ENCODE results near the gene TM9SF1. TPM values are rescaled to one million over a fixed set of nuclear protein-coding genes. Genes with fewer than 3 reads are reported as not detected.

TM9SF1 gene
- total RNA-seq, 4 donors from 2014 or later = 46.8 to 61.3 (median 54.6) TPM

GRCh38 chr14:24192933-24193332, 2.3 kb downstream of the TM9SF1 start:
- no peaks in the 10 kb centered on the region for H3K9me3 ChIP-seq
- peaks cover 0 to 57% (median 23%) of the 10 kb centered on the region in 4 donors for H3K4me1 ChIP-seq
- WGBS, 2 donors = 90 to 95% methylated on average over 15 of the region's 15 CpGs
- DNase-seq (ENCODE audit: low spot score in 2 of 2) = no peak
- TF ChIP-seq EP300 (IDR thresholded peaks at IDR 0.05) = no peak
- TF ChIP-seq CTCF (IDR thresholded peaks at IDR 0.05) = no peak
- no peak for TF ChIP-seq POLR2A (IDR thresholded peaks at IDR 0.05)
- H3K36me3 ChIP-seq = peaks cover 0 to 36% (median 0%) of the 10 kb centered on the region in 3 donors
- H3K27ac ChIP-seq = no peak overlapping the region
- H3K4me3 ChIP-seq = no peak overlapping the region
- no peaks in the 10 kb centered on the region for H3K27me3 ChIP-seq

- peaks cover 0 to 52% (median 0%) of the 10 kb centered on the region in 3 donors for H3K36me3 ChIP-seq
- 80 to 88% methylated on average over 10 of the region's 10 CpGs for WGBS, 2 donors
- no peak overlapping the region for H3K4me3 ChIP-seq
- H3K27me3 ChIP-seq = no peaks in the 10 kb centered on the region
- no peak for DNase-seq (ENCODE audit: low spot score in 2 of 2)
- TF ChIP-seq CTCF (IDR thresholded peaks at IDR 0.05) (no peak), EP300 (IDR thresholded peaks at IDR 0.05) (no peak), POLR2A (IDR thresholded peaks at IDR 0.05) (no peak)
- H3K27ac ChIP-seq = no peak overlapping the region
- H3K4me1 ChIP-seq = peaks cover 0 to 50% (median 17%) of the 10 kb centered on the region in 4 donors
- H3K9me3 ChIP-seq = no peaks in the 10 kb centered on the region
Measured at GRCh38 chr14:24190416-24190815, 4.8 kb downstream of the TM9SF1 start.

DNA sequence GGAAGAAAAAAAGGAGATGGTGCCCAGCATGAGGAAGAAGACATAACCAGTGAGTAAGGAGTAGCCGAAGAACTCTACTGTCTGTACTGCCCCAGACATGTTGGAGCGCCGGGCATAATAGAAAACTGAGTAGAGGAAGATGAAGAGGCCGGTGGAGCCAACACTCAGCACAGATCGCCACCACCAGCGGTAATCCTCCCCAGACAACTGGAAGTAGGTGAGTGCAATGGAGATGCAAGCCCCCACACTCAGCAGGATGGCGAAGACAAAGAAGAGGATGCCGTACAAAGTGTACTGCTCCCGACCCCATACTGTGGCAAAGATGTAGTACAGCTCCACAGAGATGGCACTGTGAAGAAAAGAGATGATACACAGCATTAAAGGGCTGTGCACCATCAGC, 5.8 kb downstream of the TM9SF1 start:
- Histone ChIP-seq H3K27ac (peak overlapping the region in 1 of 4 donors; percentile 87), H3K9me3 (no peaks in the 10 kb centered on the region), H3K36me3 (peaks cover 0 to 62% (median 0%) of the 10 kb centered on the region in 3 donors), H3K4me1 (peaks cover 0 to 44% (median 14%) of the 10 kb centered on the region in 4 donors), H3K4me3 (no peak overlapping the region), H3K27me3 (no peaks in the 10 kb centered on the region)
- TF ChIP-seq POLR2A (IDR thresholded peaks at IDR 0.05) = no peak
- TF ChIP-seq CTCF (IDR thresholded peaks at IDR 0.05) = no peak
- no peak for TF ChIP-seq EP300 (IDR thresholded peaks at IDR 0.05)
- 88% methylated on average over 9 of the region's 9 CpGs for WGBS, 2 donors
- no peak for DNase-seq (ENCODE audit: low spot score in 2 of 2)

DNA sequence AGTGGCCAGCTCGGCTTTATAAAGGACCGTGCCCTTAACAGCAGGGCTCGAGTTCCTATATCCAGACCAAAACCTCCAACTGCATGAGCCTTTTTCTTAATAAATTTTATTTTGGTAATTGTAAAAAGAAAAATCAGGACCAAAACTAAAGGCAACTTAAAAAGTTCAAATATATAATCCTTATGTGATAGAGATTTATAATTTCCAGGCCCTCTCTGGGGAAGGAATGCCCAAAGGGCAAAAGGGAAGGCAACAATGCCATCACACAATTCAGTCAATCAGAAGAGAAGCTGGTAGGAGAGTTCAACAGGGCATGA, 6.2 kb downstream of the TM9SF1 start:
- 0 to 4% methylated on average over 3 of the region's 3 CpGs for WGBS, 2 donors
- Histone ChIP-seq H3K9me3 (no peaks in the 10 kb centered on the region), H3K36me3 (peaks cover 0 to 66% (median under 1%) of the 10 kb centered on the region in 3 donors), H3K27me3 (no peaks in the 10 kb centered on the region), H3K27ac (peak overlapping the region in 2 of 4 donors; percentile 37 to 87), H3K4me3 (peak overlapping the region in 2 of 4 donors; percentile 75 to 86), H3K4me1 (peaks cover 0 to 40% (median 12%) of the 10 kb centered on the region in 4 donors)
- no peak for TF ChIP-seq EP300 (IDR thresholded peaks at IDR 0.05)
- no peak for TF ChIP-seq CTCF (IDR thresholded peaks at IDR 0.05)
- TF ChIP-seq POLR2A (IDR thresholded peaks at IDR 0.05) = no peak
- no peak for DNase-seq (ENCODE audit: low spot score in 2 of 2)

DNA sequence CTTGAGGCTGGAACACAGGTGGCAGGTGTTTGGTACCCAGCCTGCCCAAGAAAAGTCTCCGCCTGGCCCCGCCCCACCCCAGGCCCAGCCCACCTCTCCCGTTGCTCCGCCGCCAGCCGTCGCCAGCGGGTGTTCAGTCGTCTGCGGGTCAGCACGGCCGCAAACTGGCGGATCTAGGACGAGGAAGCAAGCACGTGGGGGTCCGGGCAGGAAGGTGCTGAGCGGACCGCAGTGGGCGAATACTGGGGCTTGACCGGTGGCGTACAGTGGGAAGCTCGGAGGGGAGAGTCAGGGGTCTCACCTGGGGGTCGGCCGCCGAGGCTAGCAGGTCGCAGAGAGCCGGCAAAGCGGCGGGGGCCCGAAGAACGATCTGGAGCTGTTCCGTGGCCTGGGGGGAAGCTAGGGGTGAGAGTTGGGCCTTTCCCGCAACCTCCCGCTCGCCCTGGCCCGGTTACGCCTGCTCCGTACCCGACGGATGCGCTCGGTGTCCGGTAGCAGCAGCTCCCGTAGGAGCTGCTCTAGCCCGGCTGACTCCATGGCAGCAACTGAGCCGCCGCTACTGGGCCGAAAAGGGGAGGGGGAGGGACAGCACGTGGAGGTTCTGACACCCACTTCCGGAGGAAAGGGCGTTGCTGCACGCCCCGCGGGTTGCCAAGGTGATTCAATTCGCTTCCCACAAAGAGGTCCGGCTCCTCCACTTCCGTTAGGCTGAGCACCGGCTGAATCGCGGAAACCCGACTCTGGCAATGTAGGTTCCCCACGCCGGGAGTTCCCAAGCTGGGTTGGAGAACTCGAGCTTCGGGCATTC, 6.8 kb downstream of the TM9SF1 start, which contains the start of gene IPO4:
TSS of gene IPO4 (minus strand) at position 566 of the 808 bp plus-strand sequence. CDS start at position 537, 29 bp downstream.
- peak; percentile 82 to 92 for DNase-seq (ENCODE audit: low spot score in 2 of 2)
- Histone ChIP-seq H3K4me3 (peak within 1 kb of the TSS; percentile 53 to 86 (median 67)), H3K9me3 (no peaks in the 10 kb centered on the region), H3K4me1 (peaks cover 0 to 37% (median 11%) of the 10 kb centered on the region in 4 donors), H3K27ac (peak within 1 kb of the TSS; percentile 33 to 87 (median 52)), H3K27me3 (no peaks in the 10 kb centered on the region), H3K36me3 (peaks cover 0 to 72% (median 2%) of the 10 kb centered on the region in 3 donors)
- 0 to 2% methylated on average over 45 to 49 of the region's 65 CpGs for WGBS, 2 donors
- peak; percentile 24 to 31 for TF ChIP-seq POLR2A (IDR thresholded peaks at IDR 0.05)
- peak; percentile 91 to 95 for TF ChIP-seq EP300 (IDR thresholded peaks at IDR 0.05)
- peak in 1 of 5 experiments; percentile 35 for TF ChIP-seq CTCF (IDR thresholded peaks at IDR 0.05)

All from tibial nerve (tissue), 4 donors.